Spleen (tissue), 7 donors: Measurements from ENCODE around the gene TMEM234.

ENCODE experiments used
- POLR2A ChIP-seq, 3 donors: fragments of 450-650 bp; IDR thresholded peaks; one replicate each; pipeline ENCODE4 v1.5.1; 2017; ENCODE audit warnings: antibody characterized with exemption in 3 of 3, mild to moderate bottlenecking in 1 of 3
- POLR2AphosphoS5 ChIP-seq, 3 donors: sonication (generic); formaldehyde crosslinking; IDR thresholded peaks; one replicate each; pipeline ENCODE4 v1.5.1; 2017; ENCODE audit warnings: antibody characterized with exemption in 3 of 3
- TF ChIP-seq, protein P1 (sequence below), 11 experiments: fragments of 200-600 bp in 7 of 11; fragments of 450-650 bp in 4 of 11; sonication (generic) in 4 of 11; IDR thresholded peaks in 8 of 11; conservative IDR thresholded peaks in 3 of 11; 1 replicate in 7 of 11; 2 replicates in 4 of 11; pipeline versions ENCODE4 v1.4.0 to v1.8.0; 2016 to 2021; ENCODE audit warnings: antibody characterized with exemption in 11 of 11, inconsistent platforms in 4 of 11, mild to moderate bottlenecking in 1 of 11
- donor health status: DM: no; HTN: no; CAD: no; lungs with moderate emphysema.
- donor health status: DM: no; HTN: no; CAD: no.
- donor health status: DM: no; HTN: no; CAD: no.

DNA sequence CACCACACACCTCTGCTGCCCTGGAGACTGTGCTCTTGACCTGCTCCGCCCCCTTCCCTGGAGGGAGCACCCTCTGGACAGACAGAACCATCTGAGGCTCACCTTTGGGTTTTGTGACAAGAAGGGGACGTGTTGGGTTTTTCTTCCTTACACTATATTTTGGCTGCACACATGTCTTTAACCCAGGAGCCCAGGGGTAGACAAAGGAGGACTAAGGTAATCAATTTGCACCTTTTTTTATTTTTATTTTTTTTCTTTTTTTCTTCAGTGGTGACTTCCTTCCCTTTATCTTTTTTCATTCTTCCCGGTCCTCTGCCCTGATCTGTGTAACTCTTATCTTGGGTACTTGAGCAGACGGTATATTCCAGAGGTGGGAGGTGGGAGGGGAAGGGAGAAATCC lies 51.2 kb downstream of the TMEM234 start:
- TF ChIP-seq, protein P1, sequence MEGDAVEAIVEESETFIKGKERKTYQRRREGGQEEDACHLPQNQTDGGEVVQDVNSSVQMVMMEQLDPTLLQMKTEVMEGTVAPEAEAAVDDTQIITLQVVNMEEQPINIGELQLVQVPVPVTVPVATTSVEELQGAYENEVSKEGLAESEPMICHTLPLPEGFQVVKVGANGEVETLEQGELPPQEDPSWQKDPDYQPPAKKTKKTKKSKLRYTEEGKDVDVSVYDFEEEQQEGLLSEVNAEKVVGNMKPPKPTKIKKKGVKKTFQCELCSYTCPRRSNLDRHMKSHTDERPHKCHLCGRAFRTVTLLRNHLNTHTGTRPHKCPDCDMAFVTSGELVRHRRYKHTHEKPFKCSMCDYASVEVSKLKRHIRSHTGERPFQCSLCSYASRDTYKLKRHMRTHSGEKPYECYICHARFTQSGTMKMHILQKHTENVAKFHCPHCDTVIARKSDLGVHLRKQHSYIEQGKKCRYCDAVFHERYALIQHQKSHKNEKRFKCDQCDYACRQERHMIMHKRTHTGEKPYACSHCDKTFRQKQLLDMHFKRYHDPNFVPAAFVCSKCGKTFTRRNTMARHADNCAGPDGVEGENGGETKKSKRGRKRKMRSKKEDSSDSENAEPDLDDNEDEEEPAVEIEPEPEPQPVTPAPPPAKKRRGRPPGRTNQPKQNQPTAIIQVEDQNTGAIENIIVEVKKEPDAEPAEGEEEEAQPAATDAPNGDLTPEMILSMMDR (IDR thresholded peaks at IDR 0.05 in 8 of 11, conservative IDR thresholded peaks at IDR 0.05 in 3 of 11): no peak
- TF ChIP-seq POLR2A (IDR thresholded peaks at IDR 0.05): no peak
- no peak for TF ChIP-seq POLR2AphosphoS5 (IDR thresholded peaks at IDR 0.05)
